Vagina (tissue), 2 donors: Measurements from ENCODE around the gene CLK2.

Source experiments
- POLR2A ChIP-seq, 2 donors: fragments of 450-650 bp; IDR thresholded peaks; one replicate each; pipeline ENCODE4 v1.6.1; 2017; ENCODE audit warnings: antibody characterized with exemption in 2 of 2, mild to moderate bottlenecking in 2 of 2, moderate library complexity in 2 of 2
- POLR2AphosphoS5 ChIP-seq, 2 donors: sonication (generic); formaldehyde crosslinking; IDR thresholded peaks; one replicate each; pipeline ENCODE4 v1.9.0; 2017; ENCODE audit warnings: antibody characterized with exemption in 2 of 2, mild to moderate bottlenecking in 2 of 2, low read depth in 1 of 2; ENCODE audit not compliant: insufficient read depth in 1 of 2
- TF ChIP-seq, protein P1 (sequence below), 3 experiments: fragments of 450-650 bp in 2 of 3; fragments of 200-600 bp in 1 of 3; sonication (generic) in 1 of 3; IDR thresholded peaks; one replicate each; pipeline ENCODE4 v1.5.1; 2017 to 2019; ENCODE audit warnings: antibody characterized with exemption in 3 of 3, mild to moderate bottlenecking in 2 of 3, moderate library complexity in 2 of 3

DNA sequence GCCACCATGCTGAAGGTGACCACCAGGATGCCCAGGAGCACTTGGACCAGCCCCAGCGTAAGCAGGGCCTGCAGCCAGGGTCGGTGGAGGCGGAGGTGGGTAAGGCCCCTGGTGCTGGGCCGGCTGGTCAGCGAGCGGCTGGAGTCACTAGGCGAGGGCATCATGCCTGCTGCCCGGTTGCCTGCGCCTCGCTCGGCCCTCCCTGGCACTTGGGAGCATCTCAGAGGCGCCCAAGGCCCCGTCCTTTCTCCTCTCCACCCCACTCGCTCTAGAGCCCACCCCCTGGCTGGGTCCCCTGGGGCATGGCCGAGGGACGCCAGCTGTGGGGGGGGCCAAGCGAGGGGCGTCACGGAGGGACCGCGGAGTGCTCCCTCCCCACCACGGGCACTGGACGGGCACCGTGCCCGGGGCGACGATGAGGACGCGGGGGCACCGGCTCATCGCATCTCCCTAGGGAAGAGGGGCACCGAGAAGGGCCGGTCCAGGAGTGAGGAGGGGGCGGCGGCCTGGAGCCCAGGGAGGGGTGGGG lies 18.5 kb downstream of the CLK2 start:
- TF ChIP-seq, protein P1, sequence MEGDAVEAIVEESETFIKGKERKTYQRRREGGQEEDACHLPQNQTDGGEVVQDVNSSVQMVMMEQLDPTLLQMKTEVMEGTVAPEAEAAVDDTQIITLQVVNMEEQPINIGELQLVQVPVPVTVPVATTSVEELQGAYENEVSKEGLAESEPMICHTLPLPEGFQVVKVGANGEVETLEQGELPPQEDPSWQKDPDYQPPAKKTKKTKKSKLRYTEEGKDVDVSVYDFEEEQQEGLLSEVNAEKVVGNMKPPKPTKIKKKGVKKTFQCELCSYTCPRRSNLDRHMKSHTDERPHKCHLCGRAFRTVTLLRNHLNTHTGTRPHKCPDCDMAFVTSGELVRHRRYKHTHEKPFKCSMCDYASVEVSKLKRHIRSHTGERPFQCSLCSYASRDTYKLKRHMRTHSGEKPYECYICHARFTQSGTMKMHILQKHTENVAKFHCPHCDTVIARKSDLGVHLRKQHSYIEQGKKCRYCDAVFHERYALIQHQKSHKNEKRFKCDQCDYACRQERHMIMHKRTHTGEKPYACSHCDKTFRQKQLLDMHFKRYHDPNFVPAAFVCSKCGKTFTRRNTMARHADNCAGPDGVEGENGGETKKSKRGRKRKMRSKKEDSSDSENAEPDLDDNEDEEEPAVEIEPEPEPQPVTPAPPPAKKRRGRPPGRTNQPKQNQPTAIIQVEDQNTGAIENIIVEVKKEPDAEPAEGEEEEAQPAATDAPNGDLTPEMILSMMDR (IDR thresholded peaks at IDR 0.05): no peak
- TF ChIP-seq POLR2A (IDR thresholded peaks at IDR 0.05): no peak
- TF ChIP-seq POLR2AphosphoS5 (IDR thresholded peaks at IDR 0.05; ENCODE audit: insufficient read depth in 1 of 2, low read depth in 1 of 2): no peak
